Measurements from ENCODE around the gene PRR4.

PRR4 gene

GRCh38 chr12:10849425-10849878, at the start of gene PRR4:
Gene PRR4, minus strand, starts transcription at chr12:10849475. Its CDS starts 38 bp downstream, at chr12:10849437.
- no peak within 1 kb of the TSS for H3K4me3 ChIP-seq (ENCODE audit: low read length)
- TF ChIP-seq CTCF (conservative IDR thresholded peaks at IDR 0.05; ENCODE audit: low read depth, low read length), result no peak
- no peak for DNase-seq (ENCODE audit: low read depth)

GRCh38 chr12:10896854-10897253, 47.6 kb upstream of the PRR4 start:
- no peak overlapping the region for H3K4me3 ChIP-seq (ENCODE audit: low read length)
- no peak for TF ChIP-seq CTCF (conservative IDR thresholded peaks at IDR 0.05; ENCODE audit: low read depth, low read length)

GRCh38 chr12:10891937-10892336, 42.7 kb upstream of the PRR4 start:
- no peak for DNase-seq (ENCODE audit: low read depth)
- no peak for TF ChIP-seq CTCF (conservative IDR thresholded peaks at IDR 0.05; ENCODE audit: low read depth, low read length)
- H3K4me3 ChIP-seq (ENCODE audit: low read length), result no peak overlapping the region

More at GRCh38 chr12:10896854-10897253, 47.6 kb upstream of the PRR4 start:
- no peak for DNase-seq (ENCODE audit: low read depth)

GRCh38 chr12:10889226-10889625, 40.0 kb upstream of the PRR4 start:
- H3K4me3 ChIP-seq (ENCODE audit: low read length), result no peak overlapping the region
- TF ChIP-seq CTCF (conservative IDR thresholded peaks at IDR 0.05; ENCODE audit: low read depth, low read length), result no peak
- no peak for DNase-seq (ENCODE audit: low read depth)

GRCh38 chr12:10884086-10884725, 34.9 kb upstream of the PRR4 start, which contains the start of gene PRH1:
Gene PRH1, minus strand, starts transcription at chr12:10884255. Its CDS starts 38 bp downstream, at chr12:10884217.
- H3K4me3 ChIP-seq (ENCODE audit: low read length), result no peak within 1 kb of the TSS
- TF ChIP-seq CTCF (conservative IDR thresholded peaks at IDR 0.05; ENCODE audit: low read depth, low read length), result no peak
- no peak for DNase-seq (ENCODE audit: low read depth)

GRCh38 chr12:10873378-10873777, 24.1 kb upstream of the PRR4 start:
- DNase-seq (ENCODE audit: low read depth), result peak; percentile 54
- H3K4me3 ChIP-seq (ENCODE audit: low read length), result no peak overlapping the region
- TF ChIP-seq CTCF (conservative IDR thresholded peaks at IDR 0.05; ENCODE audit: low read depth, low read length), result no peak

GRCh38 chr12:10867381-10867780, 18.1 kb upstream of the PRR4 start:
- no peak overlapping the region for H3K4me3 ChIP-seq (ENCODE audit: low read length)
- no peak for DNase-seq (ENCODE audit: low read depth)
- TF ChIP-seq CTCF (conservative IDR thresholded peaks at IDR 0.05; ENCODE audit: low read depth, low read length), result no peak

Data from retinal pigment epithelial cell (primary cell).